Peyer's patch (tissue), 4 donors: ENCODE measurements around the gene MARK3.

Experiments
- POLR2A ChIP-seq, 2 donors: fragments of 450-650 bp; IDR thresholded peaks; one replicate each; pipeline ENCODE4 v1.5.1; 2017; ENCODE audit warnings: antibody characterized with exemption in 2 of 2, mild to moderate bottlenecking in 2 of 2, moderate library complexity in 2 of 2
- TF ChIP-seq, protein P1 (sequence below), 6 experiments: fragments of 450-650 bp in 4 of 6; fragments of 200-600 bp in 2 of 6; sonication (generic) in 1 of 6; IDR thresholded peaks; one replicate each; pipeline ENCODE4 v1.5.1; 2017 to 2019; ENCODE audit warnings: antibody characterized with exemption in 6 of 6, mild to moderate bottlenecking in 3 of 6, moderate library complexity in 1 of 6

DNA sequence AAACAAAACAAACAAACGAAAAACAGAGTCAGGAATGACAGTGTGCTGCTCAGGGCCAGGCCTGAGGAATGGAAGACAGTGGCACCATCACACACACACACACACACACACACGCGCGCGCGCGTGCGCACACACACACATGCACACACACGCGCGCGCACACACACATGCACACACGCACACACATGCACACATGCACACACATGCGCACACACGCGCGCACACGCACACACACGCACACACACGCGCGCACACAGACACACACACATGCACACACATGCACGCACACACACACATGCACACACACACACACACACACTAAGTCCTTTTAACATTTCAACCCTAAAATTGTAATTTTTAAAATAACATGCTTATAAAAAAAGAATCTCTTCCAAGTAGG is 13.2 kb upstream of the MARK3 start:
- TF ChIP-seq, protein P1, sequence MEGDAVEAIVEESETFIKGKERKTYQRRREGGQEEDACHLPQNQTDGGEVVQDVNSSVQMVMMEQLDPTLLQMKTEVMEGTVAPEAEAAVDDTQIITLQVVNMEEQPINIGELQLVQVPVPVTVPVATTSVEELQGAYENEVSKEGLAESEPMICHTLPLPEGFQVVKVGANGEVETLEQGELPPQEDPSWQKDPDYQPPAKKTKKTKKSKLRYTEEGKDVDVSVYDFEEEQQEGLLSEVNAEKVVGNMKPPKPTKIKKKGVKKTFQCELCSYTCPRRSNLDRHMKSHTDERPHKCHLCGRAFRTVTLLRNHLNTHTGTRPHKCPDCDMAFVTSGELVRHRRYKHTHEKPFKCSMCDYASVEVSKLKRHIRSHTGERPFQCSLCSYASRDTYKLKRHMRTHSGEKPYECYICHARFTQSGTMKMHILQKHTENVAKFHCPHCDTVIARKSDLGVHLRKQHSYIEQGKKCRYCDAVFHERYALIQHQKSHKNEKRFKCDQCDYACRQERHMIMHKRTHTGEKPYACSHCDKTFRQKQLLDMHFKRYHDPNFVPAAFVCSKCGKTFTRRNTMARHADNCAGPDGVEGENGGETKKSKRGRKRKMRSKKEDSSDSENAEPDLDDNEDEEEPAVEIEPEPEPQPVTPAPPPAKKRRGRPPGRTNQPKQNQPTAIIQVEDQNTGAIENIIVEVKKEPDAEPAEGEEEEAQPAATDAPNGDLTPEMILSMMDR (IDR thresholded peaks at IDR 0.05), result no peak
- no peak for TF ChIP-seq POLR2A (IDR thresholded peaks at IDR 0.05)
